MM.1S (cell line): ENCODE results near the gene PAPPA.

Source experiments
- DNase-seq: peaks from one replicate; pipeline ENCODE4 v3.0.0-alpha.2; 2015
- H2AFZ ChIP-seq: fragments of 300-600 bp; sonication (generic); 2 replicates; pipeline ENCODE4 v1.6.0; 2016; ENCODE audit warnings: antibody characterized with exemption, low read length
- H3F3A ChIP-seq: fragments of 300-600 bp; sonication (generic); 2 replicates; pipeline ENCODE4 v1.6.1; 2016; ENCODE audit warnings: mild to moderate bottlenecking, antibody characterized with exemption, low read length, moderate library complexity, mixed read lengths; ENCODE audit not compliant: insufficient read depth
- H3K27ac ChIP-seq: fragments of 300-600 bp; sonication (generic); 2 replicates; pipeline ENCODE4 v1.5.1; 2016; ENCODE audit warnings: mild to moderate bottlenecking, low read length
- H3K27me3 ChIP-seq: fragments of 300-600 bp; sonication (generic); replicated peaks from 2 replicates; pipeline ENCODE4 v1.6.0; 2016; ENCODE audit warnings: low read length; ENCODE audit not compliant: insufficient read depth
- H3K36me3 ChIP-seq: fragments of 300-600 bp; sonication (generic); replicated peaks from 2 replicates; pipeline ENCODE4 v1.6.1; 2016; ENCODE audit warnings: mild to moderate bottlenecking, low read length, mixed read lengths; ENCODE audit not compliant: insufficient read depth
- H3K4me1 ChIP-seq: fragments of 300-600 bp; sonication (generic); 2 replicates; pipeline ENCODE4 v1.6.1; 2016; ENCODE audit warnings: low read length, mixed read lengths
- H3K4me2 ChIP-seq: fragments of 300-600 bp; sonication (generic); 2 replicates; pipeline ENCODE4 v1.6.0; 2016; ENCODE audit warnings: low read depth, low read length
- H3K4me3 ChIP-seq: fragments of 300-600 bp; sonication (generic); 2 replicates; pipeline ENCODE4 v1.5.1; 2016; ENCODE audit warnings: low read length, mixed read lengths
- H3K79me2 ChIP-seq: fragments of 300-600 bp; sonication (generic); 2 replicates; pipeline ENCODE4 v1.6.1; 2016; ENCODE audit warnings: mixed run types, low read length, mixed read lengths
- H3K9ac ChIP-seq: fragments of 300-600 bp; sonication (generic); 2 replicates; pipeline ENCODE4 v1.6.1; 2016; ENCODE audit warnings: low read length, mixed read lengths
- H3K9me2 ChIP-seq: fragments of 300-600 bp; sonication (generic); replicated peaks from 2 replicates; pipeline ENCODE4 v1.6.1; 2016; ENCODE audit warnings: mild to moderate bottlenecking, low read length, mixed read lengths; ENCODE audit not compliant: insufficient read depth
- H3K9me3 ChIP-seq: fragments of 300-600 bp; sonication (generic); replicated peaks from 2 replicates; pipeline ENCODE4 v1.6.1; 2016; ENCODE audit warnings: mild to moderate bottlenecking, low read length, mixed read lengths; ENCODE audit not compliant: insufficient read depth
- H4K20me1 ChIP-seq: fragments of 300-600 bp; sonication (generic); 2 replicates; pipeline ENCODE4 v1.6.1; 2016; ENCODE audit warnings: mild to moderate bottlenecking, low read length, moderate library complexity, mixed read lengths; ENCODE audit not compliant: insufficient read depth
- EZH2 ChIP-seq: fragments of 300-600 bp; sonication (generic); optimal IDR thresholded peaks from 2 replicates; pipeline ENCODE3; 2017; ENCODE audit warnings: low read depth, mild to moderate bottlenecking, antibody characterized with exemption, low read length, mixed read lengths
- EZH2phosphoT487 ChIP-seq: fragments of 300-600 bp; sonication (generic); IDR thresholded peaks from 2 replicates; pipeline ENCODE4 v1.6.1; 2018; ENCODE audit warnings: antibody characterized with exemption, low read length
- TF ChIP-seq, protein P1 (sequence below): fragments of 300-600 bp; sonication (generic); IDR thresholded peaks from 2 replicates; pipeline ENCODE4 v1.5.1; 2016; ENCODE audit warnings: antibody characterized with exemption, low read length, mixed read lengths

PAPPA gene

DNA sequence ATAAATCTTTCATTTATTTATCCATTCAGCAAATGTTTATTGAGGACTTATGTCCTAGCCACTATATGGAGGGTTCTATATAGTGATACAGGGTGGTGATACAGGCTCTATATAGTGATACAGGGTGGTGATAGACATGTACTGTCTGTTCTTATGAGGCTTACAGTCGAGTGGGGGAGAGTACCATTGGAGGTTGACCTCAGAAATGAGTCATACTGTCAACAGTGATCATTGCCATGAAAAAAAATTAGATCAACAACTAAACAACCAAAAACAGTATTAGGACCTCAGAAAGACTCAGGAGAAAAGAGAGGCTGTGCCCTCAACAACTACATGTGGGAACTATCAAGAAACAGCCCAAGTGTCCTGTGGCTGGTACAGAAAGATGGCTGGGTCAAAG, 22.0 kb downstream of the PAPPA start:
- Histone ChIP-seq H3K9me2 (no peaks in the 10 kb centered on the region), H2AFZ (no peak overlapping the region), H3K4me2 (no peak overlapping the region), H3K27me3 (no peaks in the 10 kb centered on the region), H4K20me1 (no peaks in the 10 kb centered on the region), H3K9me3 (no peaks in the 10 kb centered on the region), H3K27ac (no peak overlapping the region), H3K79me2 (no peaks in the 10 kb centered on the region), H3F3A (no peaks in the 10 kb centered on the region), H3K4me3 (no peak overlapping the region), H3K4me1 (no peaks in the 10 kb centered on the region), H3K9ac (no peak overlapping the region), H3K36me3 (no peaks in the 10 kb centered on the region)
- TF ChIP-seq, protein P1, sequence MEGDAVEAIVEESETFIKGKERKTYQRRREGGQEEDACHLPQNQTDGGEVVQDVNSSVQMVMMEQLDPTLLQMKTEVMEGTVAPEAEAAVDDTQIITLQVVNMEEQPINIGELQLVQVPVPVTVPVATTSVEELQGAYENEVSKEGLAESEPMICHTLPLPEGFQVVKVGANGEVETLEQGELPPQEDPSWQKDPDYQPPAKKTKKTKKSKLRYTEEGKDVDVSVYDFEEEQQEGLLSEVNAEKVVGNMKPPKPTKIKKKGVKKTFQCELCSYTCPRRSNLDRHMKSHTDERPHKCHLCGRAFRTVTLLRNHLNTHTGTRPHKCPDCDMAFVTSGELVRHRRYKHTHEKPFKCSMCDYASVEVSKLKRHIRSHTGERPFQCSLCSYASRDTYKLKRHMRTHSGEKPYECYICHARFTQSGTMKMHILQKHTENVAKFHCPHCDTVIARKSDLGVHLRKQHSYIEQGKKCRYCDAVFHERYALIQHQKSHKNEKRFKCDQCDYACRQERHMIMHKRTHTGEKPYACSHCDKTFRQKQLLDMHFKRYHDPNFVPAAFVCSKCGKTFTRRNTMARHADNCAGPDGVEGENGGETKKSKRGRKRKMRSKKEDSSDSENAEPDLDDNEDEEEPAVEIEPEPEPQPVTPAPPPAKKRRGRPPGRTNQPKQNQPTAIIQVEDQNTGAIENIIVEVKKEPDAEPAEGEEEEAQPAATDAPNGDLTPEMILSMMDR, result no peak
- no peak for TF ChIP-seq EZH2phosphoT487
- no peak for TF ChIP-seq EZH2
- no peak for DNase-seq

DNA sequence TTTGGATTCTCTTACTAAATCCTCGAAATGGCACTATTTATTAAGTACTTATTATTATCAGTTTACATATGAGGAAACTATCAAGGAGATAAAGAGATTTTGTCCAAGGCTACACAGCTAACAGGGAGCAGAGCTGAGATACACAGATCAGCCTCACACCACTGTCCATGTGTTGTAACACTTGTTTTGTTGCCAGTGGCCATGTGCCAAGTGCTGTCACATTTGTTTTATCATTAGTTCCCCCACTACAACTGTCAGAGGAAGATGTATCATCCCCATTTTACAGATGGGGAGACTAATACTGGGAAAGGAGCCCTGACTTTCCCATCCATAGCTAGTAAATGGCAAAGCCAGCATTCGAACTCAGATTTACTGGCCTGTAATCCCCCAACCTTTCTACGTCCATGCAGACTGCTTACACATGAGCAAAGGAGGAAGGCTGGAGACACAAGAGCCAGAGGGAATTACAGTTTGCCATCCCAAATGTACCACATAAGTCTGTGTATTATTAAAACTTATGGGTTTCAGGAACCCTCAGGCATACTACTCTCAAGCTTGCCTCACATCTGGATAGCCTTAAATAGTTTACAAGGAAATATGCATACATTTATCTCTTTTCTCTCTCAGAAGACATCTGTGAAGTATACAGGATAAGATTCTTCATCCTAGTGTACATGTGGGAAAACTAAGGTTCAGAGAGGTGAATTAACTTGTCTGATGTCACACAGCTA, 25.1 kb downstream of the PAPPA start:
- Histone ChIP-seq H3K9ac (no peak overlapping the region), H3K9me3 (no peaks in the 10 kb centered on the region), H2AFZ (no peak overlapping the region), H3K36me3 (no peaks in the 10 kb centered on the region), H4K20me1 (no peaks in the 10 kb centered on the region), H3K27ac (no peak overlapping the region), H3K4me1 (no peaks in the 10 kb centered on the region), H3K9me2 (no peaks in the 10 kb centered on the region), H3K79me2 (no peaks in the 10 kb centered on the region), H3K4me3 (no peak overlapping the region), H3K27me3 (no peaks in the 10 kb centered on the region), H3K4me2 (no peak overlapping the region), H3F3A (no peaks in the 10 kb centered on the region)
- TF ChIP-seq EZH2phosphoT487, result no peak
- TF ChIP-seq, protein P1, result no peak
- TF ChIP-seq EZH2, result no peak
- DNase-seq, result no peak

DNA sequence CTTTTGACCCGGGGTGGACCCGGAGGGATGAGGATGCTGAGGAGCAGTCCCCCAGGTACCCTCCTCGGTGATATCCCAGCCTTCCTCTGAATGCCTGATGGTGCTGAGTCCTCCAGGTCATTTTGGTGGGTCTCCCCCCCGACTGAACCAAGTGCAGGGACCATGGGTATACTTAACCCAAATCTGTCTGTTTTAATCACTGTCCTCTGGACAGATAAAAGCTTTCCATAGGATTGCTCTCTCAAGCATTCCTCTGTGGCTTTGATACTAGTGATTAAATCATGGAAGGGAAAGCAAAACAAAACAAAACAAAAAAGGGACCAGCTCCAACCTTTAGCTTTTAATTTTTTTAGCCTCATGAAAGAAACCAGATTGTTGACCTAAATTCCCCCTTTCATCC, 26.0 kb downstream of the PAPPA start:
- Histone ChIP-seq H3K27ac (no peak overlapping the region), H3K9me3 (no peaks in the 10 kb centered on the region), H4K20me1 (no peaks in the 10 kb centered on the region), H3K9ac (no peak overlapping the region), H3K27me3 (no peaks in the 10 kb centered on the region), H3F3A (no peaks in the 10 kb centered on the region), H3K79me2 (no peaks in the 10 kb centered on the region), H3K9me2 (no peaks in the 10 kb centered on the region), H3K4me1 (no peaks in the 10 kb centered on the region), H3K36me3 (no peaks in the 10 kb centered on the region), H3K4me3 (no peak overlapping the region), H3K4me2 (no peak overlapping the region), H2AFZ (no peak overlapping the region)
- TF ChIP-seq, protein P1, result no peak
- no peak for TF ChIP-seq EZH2phosphoT487
- no peak for TF ChIP-seq EZH2
- no peak for DNase-seq
